HCT116 (cell line): Measurements from ENCODE around the gene MLC1.

ENCODE experiments used
- ATF3 ChIP-seq: IDR thresholded peaks from 2 replicates; pipeline ENCODE4 v1.6.1; 2012
- CTCF ChIP-seq, 3 experiments: fragments of 200-600 bp in 1 of 3; sonication (generic) in 1 of 3; IDR thresholded peaks in 2 of 3; conservative IDR thresholded peaks in 1 of 3; 2 replicates each; pipeline ENCODE4 v1.5.1; 2012 to 2017; ENCODE audit warnings: low read depth in 2 of 3, low read length in 2 of 3, antibody characterized with exemption in 1 of 3, borderline replicate concordance in 1 of 3, control low read depth in 1 of 3, mild to moderate bottlenecking in 1 of 3, mixed read lengths in 1 of 3, mixed run types in 1 of 3, moderate library complexity in 1 of 3; ENCODE audit not compliant: insufficient read depth in 1 of 3
- MAX ChIP-seq: IDR thresholded peaks from 2 replicates; pipeline ENCODE4 v1.6.1; 2012
- POLR2A ChIP-seq: IDR thresholded peaks from 2 replicates; pipeline ENCODE4 v1.7.0; 2011; ENCODE audit warnings: borderline replicate concordance; ENCODE audit not compliant: insufficient read depth, insufficient read length; ENCODE audit errors: extremely low read depth
- POLR2AphosphoS5 ChIP-seq: IDR thresholded peaks from 2 replicates; pipeline ENCODE4 v1.6.1; 2011; ENCODE audit warnings: mild to moderate bottlenecking, low read depth, low read length, moderate library complexity
- RAD21 ChIP-seq: IDR thresholded peaks from 2 replicates; pipeline ENCODE4 v1.6.1; 2012; ENCODE audit warnings: low read depth, mild to moderate bottlenecking
- REST ChIP-seq: IDR thresholded peaks from 2 replicates; pipeline ENCODE4 v1.6.1; 2012; ENCODE audit warnings: low read depth
- SIN3A ChIP-seq: IDR thresholded peaks from 2 replicates; pipeline ENCODE4 v1.6.1; 2012; ENCODE audit warnings: low read depth

GRCh38 chr22:50098052-50098451, 12.8 kb upstream of the MLC1 start:
- TF ChIP-seq REST (no peak), CTCF (IDR thresholded peaks at IDR 0.05 in 2 of 3, conservative IDR thresholded peaks at IDR 0.05 in 1 of 3; ENCODE audit: borderline replicate concordance in 1 of 3, insufficient read depth in 1 of 3, low read depth in 2 of 3, low read length in 2 of 3) (no peak), ATF3 (no peak), POLR2AphosphoS5 (no peak), SIN3A (no peak), POLR2A (no peak), RAD21 (no peak), MAX (no peak)
